ENCODE measurements around the gene SHC3.

Gene SHC3

GRCh38 chr9:88995200-88995577 is 183.4 kb downstream of the SHC3 start:
- peaks cover 0 to 5% of the 10 kb centered on the region in 2 donors for H3K27me3 ChIP-seq (ENCODE audit: control insufficient read depth in 1 of 2, insufficient read depth in 2 of 2, low read length in 2 of 2)
- H3K36me3 ChIP-seq (ENCODE audit: insufficient read depth, low read length), result no peaks in the 10 kb centered on the region
- H3K4me3 ChIP-seq (ENCODE audit: low read depth in 1 of 2, low read length in 2 of 2), result no peak overlapping the region
- H3K9ac ChIP-seq (ENCODE audit: low read length), result no peak overlapping the region
- no peaks in the 10 kb centered on the region for H3K9me3 ChIP-seq (ENCODE audit: low read length)
- H3K27ac ChIP-seq (ENCODE audit: low read depth, low read length), result no peak overlapping the region
- H3K4me1 ChIP-seq (ENCODE audit: insufficient read depth, low read length), result peaks cover 35% of the 10 kb centered on the region

DNA sequence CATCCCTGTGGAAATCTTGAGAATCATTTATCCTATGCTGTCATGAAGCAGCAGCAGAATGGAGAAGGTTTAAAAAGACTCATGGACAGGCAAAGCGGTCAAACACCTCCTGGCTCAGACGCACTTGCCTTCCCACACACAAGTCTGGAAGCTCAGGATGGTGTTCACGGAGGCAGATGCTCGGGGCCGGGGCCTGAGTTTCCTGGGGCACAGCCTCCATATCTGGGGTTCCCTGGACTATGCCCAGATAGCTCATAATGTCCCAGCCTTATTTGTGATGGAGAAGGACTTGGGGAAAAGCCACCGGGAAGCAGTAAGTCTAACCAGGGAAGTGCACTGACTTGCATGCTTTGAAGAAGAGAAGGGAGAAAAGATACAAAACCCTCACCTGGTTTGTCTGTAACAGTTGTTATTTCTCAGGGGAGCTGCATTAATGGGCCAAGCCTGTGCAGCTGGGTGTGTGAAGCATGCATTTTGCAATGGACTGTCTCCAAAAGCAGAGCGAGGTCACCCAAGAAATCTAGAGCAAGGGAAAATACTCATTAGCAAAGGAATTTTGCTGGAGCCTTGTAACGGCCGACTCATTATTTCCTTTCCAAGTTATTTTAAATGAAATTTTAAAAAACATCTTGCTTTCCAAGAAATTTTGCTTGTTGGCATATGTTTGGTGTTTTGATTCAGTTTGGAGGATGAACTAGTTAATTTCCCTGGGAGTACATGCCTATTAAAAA is 184.0 kb downstream of the SHC3 start:
- Histone ChIP-seq H3K4me1 (ENCODE audit: insufficient read depth, low read length) (peaks cover 33% of the 10 kb centered on the region), H3K27ac (ENCODE audit: low read depth, low read length) (no peak overlapping the region), H3K9me3 (ENCODE audit: low read length) (no peaks in the 10 kb centered on the region), H3K27me3 (ENCODE audit: control insufficient read depth in 1 of 2, insufficient read depth in 2 of 2, low read length in 2 of 2) (peaks cover 0 to 5% of the 10 kb centered on the region in 2 donors), H3K36me3 (ENCODE audit: insufficient read depth, low read length) (no peaks in the 10 kb centered on the region), H3K9ac (ENCODE audit: low read length) (no peak overlapping the region), H3K4me3 (ENCODE audit: low read depth in 1 of 2, low read length in 2 of 2) (peak overlapping the region in 1 of 2 donors; percentile 21)

- Histone ChIP-seq H3K27me3 (ENCODE audit: control insufficient read depth in 1 of 2, insufficient read depth in 2 of 2, low read length in 2 of 2) (peaks cover 0 to 5% of the 10 kb centered on the region in 2 donors), H3K9ac (ENCODE audit: low read length) (no peak overlapping the region), H3K4me3 (ENCODE audit: low read depth in 1 of 2, low read length in 2 of 2) (no peak overlapping the region), H3K27ac (ENCODE audit: low read depth, low read length) (no peak overlapping the region), H3K4me1 (ENCODE audit: insufficient read depth, low read length) (peaks cover 28% of the 10 kb centered on the region), H3K9me3 (ENCODE audit: low read length) (no peaks in the 10 kb centered on the region), H3K36me3 (ENCODE audit: insufficient read depth, low read length) (no peaks in the 10 kb centered on the region)
Measured at GRCh38 chr9:88993871-88994460, 184.7 kb downstream of the SHC3 start.

GRCh38 chr9:88993327-88993726 is 185.3 kb downstream of the SHC3 start:
- Histone ChIP-seq H3K27me3 (ENCODE audit: control insufficient read depth in 1 of 2, insufficient read depth in 2 of 2, low read length in 2 of 2) (peaks cover 0 to 5% of the 10 kb centered on the region in 2 donors), H3K9me3 (ENCODE audit: low read length) (no peaks in the 10 kb centered on the region), H3K9ac (ENCODE audit: low read length) (no peak overlapping the region), H3K4me1 (ENCODE audit: insufficient read depth, low read length) (peaks cover 22% of the 10 kb centered on the region), H3K4me3 (ENCODE audit: low read depth in 1 of 2, low read length in 2 of 2) (no peak overlapping the region), H3K36me3 (ENCODE audit: insufficient read depth, low read length) (no peaks in the 10 kb centered on the region), H3K27ac (ENCODE audit: low read depth, low read length) (no peak overlapping the region)

DNA sequence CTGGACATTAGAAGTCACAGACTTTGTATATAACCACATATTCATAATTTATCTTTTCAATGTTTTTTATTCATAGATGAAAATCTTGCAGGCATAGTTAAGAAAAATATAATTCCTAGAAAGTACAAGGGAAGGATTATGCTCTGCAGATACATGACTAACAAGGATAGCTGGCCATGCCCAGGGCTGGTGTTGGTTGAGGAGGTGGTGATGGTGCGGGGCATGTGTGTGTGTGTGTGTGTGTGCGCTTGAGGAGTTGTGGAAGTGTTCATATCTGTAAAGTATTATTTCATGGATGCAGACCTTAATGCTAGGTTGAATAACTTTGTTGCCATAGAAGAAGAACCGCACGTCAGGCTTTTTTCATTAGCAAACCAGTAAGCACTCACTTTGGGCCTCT is 186.1 kb downstream of the SHC3 start:
- H3K9ac ChIP-seq (ENCODE audit: low read length), result no peak overlapping the region
- H3K36me3 ChIP-seq (ENCODE audit: insufficient read depth, low read length), result no peaks in the 10 kb centered on the region
- peak overlapping the region; percentile 7 to 67 for H3K4me3 ChIP-seq (ENCODE audit: low read depth in 1 of 2, low read length in 2 of 2)
- H3K27ac ChIP-seq (ENCODE audit: low read depth, low read length), result no peak overlapping the region
- peaks cover 21% of the 10 kb centered on the region for H3K4me1 ChIP-seq (ENCODE audit: insufficient read depth, low read length)
- H3K9me3 ChIP-seq (ENCODE audit: low read length), result no peaks in the 10 kb centered on the region
- peaks cover 0 to 5% of the 10 kb centered on the region in 2 donors for H3K27me3 ChIP-seq (ENCODE audit: control insufficient read depth in 1 of 2, insufficient read depth in 2 of 2, low read length in 2 of 2)

DNA sequence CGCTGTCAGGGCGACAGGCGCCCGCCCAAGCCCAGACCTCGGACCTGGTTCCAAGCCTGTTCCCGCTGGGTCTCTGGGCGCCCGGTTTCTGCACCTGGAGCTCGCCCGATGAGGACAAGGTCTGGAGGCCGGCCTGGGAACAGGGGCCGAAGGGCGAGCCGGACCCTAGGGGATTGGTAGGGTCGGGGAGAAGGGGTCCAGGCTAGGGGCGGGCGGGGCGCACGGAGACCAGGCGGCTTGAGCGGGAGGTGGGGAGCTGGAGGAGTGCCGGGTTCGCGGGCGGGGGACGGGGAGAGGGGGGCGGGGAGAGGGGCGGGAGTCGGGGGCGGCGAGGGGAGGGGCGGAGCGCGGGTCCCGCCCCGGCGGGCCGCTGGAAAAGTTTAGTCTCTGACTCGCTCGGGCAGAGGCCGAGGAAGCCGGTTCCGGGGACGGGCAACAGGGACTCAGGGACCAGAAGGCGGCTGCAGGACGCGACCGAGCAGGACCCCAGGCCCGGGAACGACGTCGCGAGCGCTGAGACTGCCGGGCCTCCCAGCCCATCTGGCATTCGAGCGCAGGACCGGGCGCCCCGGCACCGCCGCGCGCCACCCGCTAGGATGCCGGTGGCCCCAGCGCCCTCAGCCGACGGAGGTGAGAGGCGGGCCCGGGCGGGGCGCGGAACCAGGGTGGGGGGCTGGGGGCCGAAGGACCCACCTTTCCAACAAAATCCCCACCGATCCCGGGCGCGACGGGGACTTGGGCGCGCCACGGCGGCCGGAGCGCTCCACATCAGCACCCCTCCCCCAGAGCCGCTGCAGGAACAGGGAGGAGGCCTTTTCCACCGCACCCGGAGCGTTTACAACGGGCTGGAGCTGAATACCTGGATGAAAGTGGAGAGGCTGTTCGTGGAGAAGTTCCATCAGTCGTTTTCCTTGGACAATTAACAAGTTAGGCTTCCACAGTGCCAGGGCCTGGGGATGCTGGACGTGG is 187.3 kb downstream of the SHC3 start, which contains the start of gene S1PR3:
Gene S1PR3 (plus strand): TSS at position 403 of the 969 bp plus-strand sequence. CDS start 9,733 bp downstream, outside the sequence.
- Histone ChIP-seq H3K27ac (ENCODE audit: low read depth, low read length) (peak within 1 kb of the TSS; percentile 86), H3K9ac (ENCODE audit: low read length) (peak within 1 kb of the TSS; percentile 67), H3K9me3 (ENCODE audit: low read length) (no peaks in the 10 kb centered on the region), H3K4me1 (ENCODE audit: insufficient read depth, low read length) (peaks cover 21% of the 10 kb centered on the region), H3K27me3 (ENCODE audit: control insufficient read depth in 1 of 2, insufficient read depth in 2 of 2, low read length in 2 of 2) (peaks cover 0 to 5% of the 10 kb centered on the region in 2 donors), H3K36me3 (ENCODE audit: insufficient read depth, low read length) (no peaks in the 10 kb centered on the region), H3K4me3 (ENCODE audit: low read depth in 1 of 2, low read length in 2 of 2) (peak within 1 kb of the TSS; percentile 67 to 94)

GRCh38 chr9:88990729-88991065 is 187.9 kb downstream of the SHC3 start:
- no peak overlapping the region for H3K9ac ChIP-seq (ENCODE audit: low read length)
- peaks cover 0 to 5% of the 10 kb centered on the region in 2 donors for H3K27me3 ChIP-seq (ENCODE audit: control insufficient read depth in 1 of 2, insufficient read depth in 2 of 2, low read length in 2 of 2)

GRCh38 chr9:88990041-88990728 is 188.4 kb downstream of the SHC3 start:
- no peak overlapping the region for H3K9ac ChIP-seq (ENCODE audit: low read length)
- H3K27ac ChIP-seq (ENCODE audit: low read depth, low read length), result no peak overlapping the region
- H3K9me3 ChIP-seq (ENCODE audit: low read length), result no peaks in the 10 kb centered on the region
- H3K36me3 ChIP-seq (ENCODE audit: insufficient read depth, low read length), result no peaks in the 10 kb centered on the region
- peaks cover 0 to 5% of the 10 kb centered on the region in 2 donors for H3K27me3 ChIP-seq (ENCODE audit: control insufficient read depth in 1 of 2, insufficient read depth in 2 of 2, low read length in 2 of 2)
- peak overlapping the region in 1 of 2 donors; percentile 35 for H3K4me3 ChIP-seq (ENCODE audit: low read depth in 1 of 2, low read length in 2 of 2)
- peaks cover 18% of the 10 kb centered on the region for H3K4me1 ChIP-seq (ENCODE audit: insufficient read depth, low read length)

More at GRCh38 chr9:88990729-88991065, 187.9 kb downstream of the SHC3 start:
- H3K36me3 ChIP-seq (ENCODE audit: insufficient read depth, low read length), result no peaks in the 10 kb centered on the region
- peak overlapping the region; percentile 60 for H3K27ac ChIP-seq (ENCODE audit: low read depth, low read length)
- H3K4me1 ChIP-seq (ENCODE audit: insufficient read depth, low read length), result peaks cover 21% of the 10 kb centered on the region
- peak overlapping the region in 1 of 2 donors; percentile 35 for H3K4me3 ChIP-seq (ENCODE audit: low read depth in 1 of 2, low read length in 2 of 2)
- H3K9me3 ChIP-seq (ENCODE audit: low read length), result no peaks in the 10 kb centered on the region

DNA sequence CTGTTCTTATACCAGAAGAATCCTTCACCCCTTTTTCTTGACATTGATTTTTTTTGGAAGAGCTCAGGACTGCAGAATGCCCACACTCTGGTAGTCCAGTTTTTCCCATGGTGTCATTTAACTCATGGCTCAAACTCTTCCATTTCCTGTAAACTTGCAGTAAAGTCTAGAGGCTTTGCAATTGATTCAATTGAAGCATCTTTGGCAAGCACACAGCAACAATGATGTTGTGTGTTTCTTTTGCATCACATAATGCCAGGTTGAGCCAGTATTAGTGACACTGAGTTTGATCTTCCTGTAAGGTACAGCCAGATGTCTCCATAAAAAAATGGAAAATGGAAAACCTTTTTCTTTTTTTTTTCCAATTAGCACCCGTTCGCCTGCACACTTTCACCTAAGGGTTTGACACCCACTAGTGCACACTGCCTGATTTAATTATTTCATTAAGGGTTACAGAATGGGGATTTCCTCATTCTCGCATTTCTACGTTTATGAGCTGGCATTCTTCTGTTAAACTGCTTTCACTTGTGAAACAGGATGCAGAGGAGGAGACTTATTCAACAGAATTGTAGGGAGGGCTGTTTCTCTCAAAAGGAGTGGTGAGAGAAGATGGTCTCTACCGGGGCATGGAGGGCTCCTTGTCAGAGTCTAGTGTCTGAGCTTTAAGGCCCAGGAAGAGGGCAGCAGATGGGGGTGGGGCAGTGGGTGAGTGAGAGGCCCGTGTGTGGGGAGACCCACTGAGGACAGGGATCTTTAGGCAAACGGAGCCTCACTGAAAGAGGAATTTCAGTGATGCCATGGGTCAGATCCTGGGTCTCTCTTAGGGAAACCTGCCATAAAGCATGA is 189.6 kb downstream of the SHC3 start:
- Histone ChIP-seq H3K9me3 (ENCODE audit: low read length) (no peaks in the 10 kb centered on the region), H3K9ac (ENCODE audit: low read length) (no peak overlapping the region), H3K36me3 (ENCODE audit: insufficient read depth, low read length) (no peaks in the 10 kb centered on the region), H3K27ac (ENCODE audit: low read depth, low read length) (no peak overlapping the region), H3K4me1 (ENCODE audit: insufficient read depth, low read length) (peaks cover 12% of the 10 kb centered on the region), H3K4me3 (ENCODE audit: low read depth in 1 of 2, low read length in 2 of 2) (no peak overlapping the region), H3K27me3 (ENCODE audit: control insufficient read depth in 1 of 2, insufficient read depth in 2 of 2, low read length in 2 of 2) (peaks cover 0 to 5% of the 10 kb centered on the region in 2 donors)

- H3K27me3 ChIP-seq (ENCODE audit: control insufficient read depth in 1 of 2, insufficient read depth in 2 of 2, low read length in 2 of 2), result peaks cover 0 to 5% of the 10 kb centered on the region in 2 donors
- H3K36me3 ChIP-seq (ENCODE audit: insufficient read depth, low read length), result no peaks in the 10 kb centered on the region
- H3K9ac ChIP-seq (ENCODE audit: low read length), result no peak overlapping the region
- H3K4me1 ChIP-seq (ENCODE audit: insufficient read depth, low read length), result peaks cover 5% of the 10 kb centered on the region
- H3K4me3 ChIP-seq (ENCODE audit: low read depth in 1 of 2, low read length in 2 of 2), result no peak overlapping the region
- no peak overlapping the region for H3K27ac ChIP-seq (ENCODE audit: low read depth, low read length)
- H3K9me3 ChIP-seq (ENCODE audit: low read length), result no peaks in the 10 kb centered on the region
Measured at GRCh38 chr9:88987661-88988060, 191.0 kb downstream of the SHC3 start.

Measured in muscle layer of colon (tissue), 2 donors.